ENCODE data around the gene APLN.

DNA sequence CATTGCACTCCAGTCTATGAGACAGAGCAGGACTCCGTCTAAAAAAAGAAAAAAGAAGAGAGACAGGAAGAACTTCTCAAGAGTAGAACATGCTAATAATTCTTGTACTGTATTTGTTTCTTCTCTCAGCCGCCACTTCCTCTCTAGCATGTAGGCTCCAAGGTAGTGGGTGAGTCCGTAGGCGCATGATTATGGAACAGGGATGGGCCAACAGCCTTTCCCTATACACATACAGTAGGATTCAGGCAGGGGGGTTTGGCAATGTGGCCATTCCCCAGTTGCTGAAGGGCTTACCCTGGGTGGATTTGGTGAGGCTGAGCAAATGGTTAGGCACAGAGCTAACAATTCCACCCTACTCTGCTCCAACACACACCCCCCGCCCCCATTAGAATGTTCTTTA, 35.0 kb upstream of the APLN start:
- TF ChIP-seq GATA2 (IDR thresholded peaks at IDR 0.05; ENCODE audit: low read depth, low read length) = no peak
- no peak for TF ChIP-seq GATA3 (IDR thresholded peaks at IDR 0.05; ENCODE audit: low read depth, low read length)

Measured in SH-SY5Y (cell line).